Measurements from ENCODE around the gene HHAT. TPM values are rescaled to one million over a fixed set of nuclear protein-coding genes. Genes with fewer than 3 reads are reported as not detected.

HHAT gene
- total RNA-seq, 4 donors from 2014 or later: 3.4 to 5.2 (median 4.0) TPM

GRCh38 chr1:210456731-210457255, 128.1 kb downstream of the HHAT start:
- Histone ChIP-seq H3K4me3 (no peak overlapping the region), H3K4me1 (no peaks in the 10 kb centered on the region), H3K9me3 (no peaks in the 10 kb centered on the region), H3K36me3 (no peaks in the 10 kb centered on the region), H3K27me3 (no peaks in the 10 kb centered on the region), H3K27ac (no peak overlapping the region)
- DNase-seq: no peak
- 77 to 89% methylated on average over 6 of the region's 6 CpGs for WGBS, 2 donors
- TF ChIP-seq CTCF (IDR thresholded peaks at IDR 0.05) (no peak), POLR2A (IDR thresholded peaks at IDR 0.05) (no peak)
- intact Hi-C loops (cut with DNase I): no loop called here

GRCh38 chr1:210457568-210457967, 128.9 kb downstream of the HHAT start:
- intact Hi-C loops (cut with DNase I): no loop called here
- no peaks in the 10 kb centered on the region for H3K27me3 ChIP-seq
- TF ChIP-seq CTCF (IDR thresholded peaks at IDR 0.05) (no peak), POLR2A (IDR thresholded peaks at IDR 0.05) (no peak)

GRCh38 chr1:210464519-210465039, 135.9 kb downstream of the HHAT start:
- intact Hi-C loops (cut with DNase I): no loop called here
- Histone ChIP-seq H3K27ac (no peak overlapping the region), H3K36me3 (peaks cover 0 to 4% (median 0%) of the 10 kb centered on the region in 3 donors), H3K27me3 (no peaks in the 10 kb centered on the region), H3K9me3 (no peaks in the 10 kb centered on the region), H3K4me3 (no peak overlapping the region), H3K4me1 (no peaks in the 10 kb centered on the region)
- no peak for DNase-seq
- 74 to 91% methylated on average over 11 of the region's 11 CpGs for WGBS, 2 donors
- TF ChIP-seq CTCF (IDR thresholded peaks at IDR 0.05) (no peak), POLR2A (IDR thresholded peaks at IDR 0.05) (no peak)

More at GRCh38 chr1:210457568-210457967, 128.9 kb downstream of the HHAT start:
- H3K4me1 ChIP-seq: no peaks in the 10 kb centered on the region
- H3K27ac ChIP-seq: no peak overlapping the region
- no peak for DNase-seq
- WGBS, 2 donors: 79 to 84% methylated on average over 4 of the region's 4 CpGs
- no peaks in the 10 kb centered on the region for H3K36me3 ChIP-seq
- H3K9me3 ChIP-seq: no peaks in the 10 kb centered on the region
- H3K4me3 ChIP-seq: no peak overlapping the region

GRCh38 chr1:210465150-210465549, 136.4 kb downstream of the HHAT start:
- no peak overlapping the region for H3K27ac ChIP-seq
- peaks cover 0 to 4% (median 0%) of the 10 kb centered on the region in 3 donors for H3K36me3 ChIP-seq
- H3K27me3 ChIP-seq: no peaks in the 10 kb centered on the region
- WGBS, 2 donors: 85 to 87% methylated on average over 3 of the region's 3 CpGs
- no peak for TF ChIP-seq CTCF (IDR thresholded peaks at IDR 0.05)
- no peak for TF ChIP-seq POLR2A (IDR thresholded peaks at IDR 0.05)
- H3K9me3 ChIP-seq: no peaks in the 10 kb centered on the region
- intact Hi-C loops (cut with DNase I): no loop called here
- no peak for DNase-seq
- no peaks in the 10 kb centered on the region for H3K4me1 ChIP-seq
- no peak overlapping the region for H3K4me3 ChIP-seq

- H3K4me3 ChIP-seq: no peak overlapping the region
- 93 to 94% methylated on average over 2 of the region's 2 CpGs for WGBS, 2 donors
- no peaks in the 10 kb centered on the region for H3K27me3 ChIP-seq
- no peak for TF ChIP-seq POLR2A (IDR thresholded peaks at IDR 0.05)
- no peak for TF ChIP-seq CTCF (IDR thresholded peaks at IDR 0.05)
- H3K4me1 ChIP-seq: no peaks in the 10 kb centered on the region
- DNase-seq: no peak
- no peaks in the 10 kb centered on the region for H3K9me3 ChIP-seq
- intact Hi-C loops (cut with DNase I): no loop called here
- peaks cover 0 to 4% (median 0%) of the 10 kb centered on the region in 3 donors for H3K36me3 ChIP-seq
- no peak overlapping the region for H3K27ac ChIP-seq
These were observed 138.8 kb downstream of the HHAT start for GRCh38 chr1:210467440-210468043.

Measured in esophagus squamous epithelium (tissue), 5 donors.